Right lobe of liver (tissue), 6 donors: ENCODE measurements around the gene SMAD7. TPM values are rescaled to one million over a fixed set of nuclear protein-coding genes. Genes with fewer than 3 reads are reported as not detected.

ENCODE experiments used
- ATAC-seq, 4 donors: fragments of 200-7000 bp; cut with Tn5 transposase; one replicate each; pipeline ENCODE4 v1.9.1; 2020; ENCODE audit warnings: mild to moderate bottlenecking in 4 of 4, moderate library complexity in 4 of 4
- DNase-seq, 3 donors: peaks; one replicate each; pipeline ENCODE4 v3.0.0-alpha.2; 2020
- H3K27ac ChIP-seq, 3 donors: fragments of 200-600 bp; one replicate each; pipeline ENCODE4 v1.8.0; 2022
- H3K27me3 ChIP-seq, 2 donors: fragments of 200-600 bp; one replicate each; pipeline ENCODE4 v1.8.0; 2022
- H3K36me3 ChIP-seq, 4 donors: fragments of 200-600 bp; sonication (generic) in 1 of 4; one replicate each; pipeline versions ENCODE4 v1.5.1 to v1.8.0; 2017 to 2022; ENCODE audit warnings: control low read depth in 1 of 4
- H3K4me1 ChIP-seq, 4 donors: fragments of 200-600 bp; sonication (generic) in 1 of 4; one replicate each; pipeline versions ENCODE4 v1.5.1 to v1.8.0; 2017 to 2022; ENCODE audit warnings: control low read depth in 1 of 4
- H3K4me3 ChIP-seq, 3 donors: fragments of 200-600 bp; one replicate each; pipeline ENCODE4 v1.8.0; 2022
- H3K9me3 ChIP-seq, 4 donors: fragments of 200-600 bp; sonication (generic) in 1 of 4; one replicate each; pipeline versions ENCODE4 v1.5.1 to v1.8.0; 2017 to 2022; ENCODE audit warnings: control low read depth in 1 of 4
- CTCF ChIP-seq, 4 donors: fragments of 200-600 bp in 3 of 4; fragments of 450-650 bp in 1 of 4; IDR thresholded peaks; one replicate each; pipeline versions ENCODE4 v1.5.1 to v1.8.0; 2016 to 2022; ENCODE audit warnings: antibody characterized with exemption in 4 of 4, mild to moderate bottlenecking in 2 of 4
- POLR2A ChIP-seq: fragments of 450-650 bp; IDR thresholded peaks from one replicate; pipeline ENCODE4 v1.6.1; 2017; ENCODE audit warnings: antibody characterized with exemption, mild to moderate bottlenecking
- WGBS: methylation state at CpG from one replicate; pipeline ENCODE4 v1.1.6; 2018; ENCODE audit warnings: low coverage, low lambda C conversion rate; ENCODE audit not compliant: insufficient coverage; ENCODE audit errors: missing lambda C conversion rate; 5-methylcytosine and 5-hydroxymethylcytosine counted together
- intact Hi-C, 2 donors: fragments of 100-400 bp; cut with DNase I; formaldehyde crosslinking; loops; one replicate each; pipeline versions ENCODE4 v1.11.2 to v1.14.1; 2022
- total RNA-seq, 6 experiments: library from RNA; depleted of rRNA in 2 of 6; stranded (reverse); fragments of >200 nt in 2 of 6; fragmentation: NEBNext Ultra II Directional in 3 of 6; extraction: Animal tissue kit (Norgen Biotek cat#: 25700) in 3 of 6; gene quantifications; one replicate each; pipeline versions ENCODE4 v1.1.0 to v1.2.4, GENCODE V29; 2016 to 2023
- donor health status: DM: no; HTN: yes; CAD: no.
- donor health status: DM: no; HTN: no; CAD: no.
- donor health status: DM: no; HTN: no; CAD: no.
- donor health status: DM: no; HTN: yes; CAD: no.
- donor health status: DM: no; HTN: yes; CAD: no.

Gene SMAD7
- total RNA-seq, 6 experiments from 2014 or later, result 8.2 to 13.5 (median 11.0) TPM

- Histone ChIP-seq H3K27me3 (no peaks in the 10 kb centered on the region), H3K4me1 (peaks cover 0 to 79% (median 31%) of the 10 kb centered on the region in 4 donors), H3K36me3 (peaks cover 0 to 10% (median under 1%) of the 10 kb centered on the region in 4 donors), H3K4me3 (no peak overlapping the region), H3K9me3 (no peaks in the 10 kb centered on the region), H3K27ac (peak overlapping the region in 2 of 3 donors; percentile 21 to 34)
- DNase-seq (no peak), ATAC-seq (peak in 2 of 4 donors; percentile 6 to 17)
- intact Hi-C loops, result loop anchor here (10.0 kb wide), 1 partner anchor 155 kb away; no protein-coding TSS in a partner anchor
- TF ChIP-seq POLR2A, result no peak
- TF ChIP-seq CTCF (IDR thresholded peaks at IDR 0.05), result no peak
- WGBS, result 13% methylated on average over 11 of the region's 16 CpGs
Observed at GRCh38 chr18:48939205-48940097, 11.3 kb downstream of the SMAD7 start.

DNA sequence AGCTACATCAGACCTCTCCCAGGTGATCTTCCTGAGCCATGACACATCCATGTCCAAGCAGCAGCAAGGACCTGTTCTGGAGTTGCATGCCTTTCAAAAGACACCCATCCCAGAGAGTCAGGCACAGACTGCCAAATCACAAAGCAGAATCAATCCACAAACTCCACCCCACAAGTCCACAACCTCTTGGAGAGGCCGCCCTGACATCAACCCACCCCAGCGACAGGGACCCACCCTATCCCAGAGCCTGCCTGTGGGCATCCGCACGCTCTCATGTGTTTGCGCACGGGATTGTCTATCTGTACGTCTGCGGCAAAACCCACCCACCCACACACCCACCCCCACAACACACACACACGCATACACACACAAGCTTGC, 11.9 kb downstream of the SMAD7 start:
- no CpG with 5 or more reads among the region's 9 CpGs for WGBS
- H3K9me3 ChIP-seq, result no peaks in the 10 kb centered on the region
- ATAC-seq, result no peak
- no peak overlapping the region for H3K4me3 ChIP-seq
- peaks cover 0 to 79% (median 32%) of the 10 kb centered on the region in 4 donors for H3K4me1 ChIP-seq
- no peaks in the 10 kb centered on the region for H3K27me3 ChIP-seq
- peaks cover 0 to 10% (median under 1%) of the 10 kb centered on the region in 4 donors for H3K36me3 ChIP-seq
- no peak for DNase-seq
- H3K27ac ChIP-seq, result no peak overlapping the region
- no peak for TF ChIP-seq POLR2A
- no peak for TF ChIP-seq CTCF (IDR thresholded peaks at IDR 0.05)
- intact Hi-C loops, result loop anchor here in 1 of 2 donors (10.0 kb wide), 1 partner anchor 154 kb away; no protein-coding TSS in a partner anchor

- WGBS, result 60% methylated on average over 5 of the region's 6 CpGs
- ATAC-seq, result no peak
- Histone ChIP-seq H3K27me3 (no peaks in the 10 kb centered on the region), H3K36me3 (peaks cover 0 to 10% (median under 1%) of the 10 kb centered on the region in 4 donors), H3K4me3 (no peak overlapping the region), H3K27ac (no peak overlapping the region), H3K4me1 (peaks cover 0 to 79% (median 32%) of the 10 kb centered on the region in 4 donors), H3K9me3 (no peaks in the 10 kb centered on the region)
- intact Hi-C loops, result loop anchor here in 1 of 2 donors (10.0 kb wide), 1 partner anchor 153 kb away; no protein-coding TSS in a partner anchor
- TF ChIP-seq CTCF (IDR thresholded peaks at IDR 0.05) (no peak), POLR2A (no peak)
- DNase-seq, result no peak
Observed at GRCh38 chr18:48937869-48938750, 12.7 kb downstream of the SMAD7 start.

DNA sequence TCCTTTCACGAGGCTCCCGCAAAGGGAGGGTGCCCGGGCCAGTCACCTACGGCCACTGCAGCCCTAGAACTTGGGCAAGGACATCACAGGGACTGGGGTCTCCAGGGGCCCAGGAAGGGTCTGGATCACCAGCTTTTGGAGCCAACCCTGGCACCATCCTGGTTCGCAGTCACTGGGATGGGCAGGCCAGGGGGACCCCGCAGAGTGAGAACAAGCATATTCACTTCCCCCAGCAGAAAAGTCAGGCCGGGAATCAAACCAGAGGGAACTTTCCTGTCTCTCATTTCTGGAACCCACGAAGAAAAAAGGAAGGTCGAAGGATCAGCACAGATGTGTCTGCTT, 15.4 kb downstream of the SMAD7 start:
- Histone ChIP-seq H3K4me1 (peaks cover 0 to 79% (median 32%) of the 10 kb centered on the region in 4 donors), H3K36me3 (peaks cover 0 to 6% (median 0%) of the 10 kb centered on the region in 4 donors), H3K9me3 (no peaks in the 10 kb centered on the region), H3K27me3 (no peaks in the 10 kb centered on the region), H3K27ac (peak overlapping the region; percentile 43 to 61 (median 60)), H3K4me3 (no peak overlapping the region)
- intact Hi-C loops, result loop anchor here in 1 of 2 donors (10.0 kb wide), 1 partner anchor 151 kb away; no protein-coding TSS in a partner anchor
- ATAC-seq, result no peak
- WGBS, result 25% methylated on average over 8 of the region's 9 CpGs
- TF ChIP-seq POLR2A, result no peak
- TF ChIP-seq CTCF (IDR thresholded peaks at IDR 0.05), result no peak
- no peak for DNase-seq
